Left colon (tissue), 2 donors: ENCODE measurements around the gene SLC30A10. TPM values are rescaled to one million over a fixed set of nuclear protein-coding genes. Genes with fewer than 3 reads are reported as not detected.

Source experiments
- total RNA-seq, 2 donors: library from RNA; stranded (reverse); fragmentation: NEBNext Ultra II Directional; extraction: Animal tissue kit (Norgen Biotek cat#: 25700); gene quantifications; one replicate each; pipeline ENCODE4 v1.2.1, GENCODE V29; 2021
- donor health status: DM: no; HTN: no; CAD: no.
- donor health status: DM: yes; HTN: yes; CAD: no.

SLC30A10 gene
- total RNA-seq, 2 donors from 2014 or later, result 11.3 to 57.5 TPM

Other genes starting within 250 kb of the SLC30A10 start
- gene EPRS1, start 117.9 kb upstream of the SLC30A10 start, total RNA-seq, result 10 to 100 TPM; 68.4 to 79.5 TPM
- gene BPNT1, start 161.2 kb upstream of the SLC30A10 start, total RNA-seq, result 10 to 100 TPM; 57.4 to 67.9 TPM
- 10 to 100 TPM; 77.7 to 93.4 TPM for gene IARS2, start 165.6 kb upstream of the SLC30A10 start, total RNA-seq